Choroid plexus epithelial cell (primary cell): ENCODE measurements around the gene DHRS7C.

Experiments used
- DNase-seq: peaks from one replicate; pipeline ENCODE4 v3.0.0-alpha.2; 2010; ENCODE audit warnings: low read depth
- H3K4me3 ChIP-seq: 2 replicates; pipeline ENCODE4 v1.5.1; 2011; ENCODE audit warnings: low read depth, mild to moderate bottlenecking, control low read depth, low read length, moderate library complexity
- TF ChIP-seq, protein P1 (sequence below): conservative IDR thresholded peaks from 2 replicates; pipeline ENCODE4 v1.5.1; 2011; ENCODE audit warnings: low read depth, mild to moderate bottlenecking, control low read depth, inconsistent platforms, low read length, moderate library complexity

Gene DHRS7C

GRCh38 chr17:9810100-9810949 is 18.9 kb upstream of the DHRS7C start:
- no peak for DNase-seq
- TF ChIP-seq, protein P1, sequence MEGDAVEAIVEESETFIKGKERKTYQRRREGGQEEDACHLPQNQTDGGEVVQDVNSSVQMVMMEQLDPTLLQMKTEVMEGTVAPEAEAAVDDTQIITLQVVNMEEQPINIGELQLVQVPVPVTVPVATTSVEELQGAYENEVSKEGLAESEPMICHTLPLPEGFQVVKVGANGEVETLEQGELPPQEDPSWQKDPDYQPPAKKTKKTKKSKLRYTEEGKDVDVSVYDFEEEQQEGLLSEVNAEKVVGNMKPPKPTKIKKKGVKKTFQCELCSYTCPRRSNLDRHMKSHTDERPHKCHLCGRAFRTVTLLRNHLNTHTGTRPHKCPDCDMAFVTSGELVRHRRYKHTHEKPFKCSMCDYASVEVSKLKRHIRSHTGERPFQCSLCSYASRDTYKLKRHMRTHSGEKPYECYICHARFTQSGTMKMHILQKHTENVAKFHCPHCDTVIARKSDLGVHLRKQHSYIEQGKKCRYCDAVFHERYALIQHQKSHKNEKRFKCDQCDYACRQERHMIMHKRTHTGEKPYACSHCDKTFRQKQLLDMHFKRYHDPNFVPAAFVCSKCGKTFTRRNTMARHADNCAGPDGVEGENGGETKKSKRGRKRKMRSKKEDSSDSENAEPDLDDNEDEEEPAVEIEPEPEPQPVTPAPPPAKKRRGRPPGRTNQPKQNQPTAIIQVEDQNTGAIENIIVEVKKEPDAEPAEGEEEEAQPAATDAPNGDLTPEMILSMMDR = no peak
- H3K4me3 ChIP-seq = no peak overlapping the region

GRCh38 chr17:9809409-9809808 is 18.0 kb upstream of the DHRS7C start:
- TF ChIP-seq, protein P1 = no peak
- no peak for DNase-seq

GRCh38 chr17:9806699-9807098 is 15.3 kb upstream of the DHRS7C start:
- no peak for DNase-seq
- TF ChIP-seq, protein P1 = no peak
- no peak overlapping the region for H3K4me3 ChIP-seq

More at GRCh38 chr17:9809409-9809808, 18.0 kb upstream of the DHRS7C start:
- H3K4me3 ChIP-seq = no peak overlapping the region

- no peak for DNase-seq
- no peak overlapping the region for H3K4me3 ChIP-seq
- TF ChIP-seq, protein P1 = no peak
Observed at GRCh38 chr17:9805769-9806168, 14.4 kb upstream of the DHRS7C start.

- peak overlapping the region; percentile 12 for H3K4me3 ChIP-seq
- TF ChIP-seq, protein P1 = no peak
- no peak for DNase-seq
Observed at GRCh38 chr17:9802697-9803096, 11.3 kb upstream of the DHRS7C start.

- H3K4me3 ChIP-seq = peak overlapping the region; percentile 12
- TF ChIP-seq, protein P1 = peak; percentile 31
- DNase-seq = peak; percentile 21
Observed at GRCh38 chr17:9802294-9802693, 10.9 kb upstream of the DHRS7C start.

GRCh38 chr17:9801505-9801904 is 10.1 kb upstream of the DHRS7C start:
- TF ChIP-seq, protein P1 = no peak
- no peak for DNase-seq
- H3K4me3 ChIP-seq = no peak overlapping the region
